WI38 (cell line): Measurements from ENCODE around the gene IGLL5.

Source experiments
- H3K4me3 ChIP-seq: 2 replicates; pipeline ENCODE4 v1.5.1; 2011; ENCODE audit warnings: low read depth, mild to moderate bottlenecking, control low read depth, low read length
- TF ChIP-seq, protein P1 (sequence below): IDR thresholded peaks from 2 replicates; pipeline ENCODE4 v1.5.1; 2012; ENCODE audit warnings: low read depth, mild to moderate bottlenecking, control low read depth, low read length

Gene IGLL5

DNA sequence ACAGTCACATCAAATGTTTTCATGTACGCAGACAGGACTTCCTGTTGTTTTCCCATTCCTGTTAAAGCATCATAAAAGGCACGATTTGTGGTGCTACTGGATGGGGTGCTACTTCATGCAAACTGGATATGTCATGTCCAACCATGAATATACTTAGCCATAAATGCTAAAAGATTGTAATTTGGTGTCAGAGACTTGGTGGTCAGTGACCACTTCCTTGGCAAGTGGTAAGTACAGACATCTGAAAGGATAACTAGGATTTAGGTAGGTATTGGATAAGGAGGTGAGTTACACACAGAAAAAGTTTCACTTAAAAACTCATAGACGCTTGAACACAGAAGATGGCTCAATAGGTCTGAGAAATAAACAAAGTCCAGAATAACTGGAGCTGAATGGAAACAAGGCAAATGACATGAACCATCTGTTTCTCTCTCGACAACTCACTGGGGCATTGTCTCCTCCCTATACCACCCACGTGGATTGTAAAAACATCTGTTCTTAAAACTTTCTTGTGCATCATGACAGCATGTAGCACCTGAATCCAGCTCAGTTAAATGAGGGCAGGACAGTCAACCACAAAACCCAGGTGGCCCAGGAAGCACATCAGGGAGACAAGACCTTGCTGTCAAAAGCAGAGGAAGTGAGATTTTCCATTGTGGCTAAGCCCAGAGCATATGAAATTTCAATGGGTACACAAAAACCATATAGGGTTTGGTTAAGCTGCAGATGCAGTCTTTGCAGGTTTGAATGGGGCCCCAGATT lies 22.1 kb upstream of the IGLL5 start:
- TF ChIP-seq, protein P1, sequence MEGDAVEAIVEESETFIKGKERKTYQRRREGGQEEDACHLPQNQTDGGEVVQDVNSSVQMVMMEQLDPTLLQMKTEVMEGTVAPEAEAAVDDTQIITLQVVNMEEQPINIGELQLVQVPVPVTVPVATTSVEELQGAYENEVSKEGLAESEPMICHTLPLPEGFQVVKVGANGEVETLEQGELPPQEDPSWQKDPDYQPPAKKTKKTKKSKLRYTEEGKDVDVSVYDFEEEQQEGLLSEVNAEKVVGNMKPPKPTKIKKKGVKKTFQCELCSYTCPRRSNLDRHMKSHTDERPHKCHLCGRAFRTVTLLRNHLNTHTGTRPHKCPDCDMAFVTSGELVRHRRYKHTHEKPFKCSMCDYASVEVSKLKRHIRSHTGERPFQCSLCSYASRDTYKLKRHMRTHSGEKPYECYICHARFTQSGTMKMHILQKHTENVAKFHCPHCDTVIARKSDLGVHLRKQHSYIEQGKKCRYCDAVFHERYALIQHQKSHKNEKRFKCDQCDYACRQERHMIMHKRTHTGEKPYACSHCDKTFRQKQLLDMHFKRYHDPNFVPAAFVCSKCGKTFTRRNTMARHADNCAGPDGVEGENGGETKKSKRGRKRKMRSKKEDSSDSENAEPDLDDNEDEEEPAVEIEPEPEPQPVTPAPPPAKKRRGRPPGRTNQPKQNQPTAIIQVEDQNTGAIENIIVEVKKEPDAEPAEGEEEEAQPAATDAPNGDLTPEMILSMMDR: no peak
- H3K4me3 ChIP-seq: no peak overlapping the region

DNA sequence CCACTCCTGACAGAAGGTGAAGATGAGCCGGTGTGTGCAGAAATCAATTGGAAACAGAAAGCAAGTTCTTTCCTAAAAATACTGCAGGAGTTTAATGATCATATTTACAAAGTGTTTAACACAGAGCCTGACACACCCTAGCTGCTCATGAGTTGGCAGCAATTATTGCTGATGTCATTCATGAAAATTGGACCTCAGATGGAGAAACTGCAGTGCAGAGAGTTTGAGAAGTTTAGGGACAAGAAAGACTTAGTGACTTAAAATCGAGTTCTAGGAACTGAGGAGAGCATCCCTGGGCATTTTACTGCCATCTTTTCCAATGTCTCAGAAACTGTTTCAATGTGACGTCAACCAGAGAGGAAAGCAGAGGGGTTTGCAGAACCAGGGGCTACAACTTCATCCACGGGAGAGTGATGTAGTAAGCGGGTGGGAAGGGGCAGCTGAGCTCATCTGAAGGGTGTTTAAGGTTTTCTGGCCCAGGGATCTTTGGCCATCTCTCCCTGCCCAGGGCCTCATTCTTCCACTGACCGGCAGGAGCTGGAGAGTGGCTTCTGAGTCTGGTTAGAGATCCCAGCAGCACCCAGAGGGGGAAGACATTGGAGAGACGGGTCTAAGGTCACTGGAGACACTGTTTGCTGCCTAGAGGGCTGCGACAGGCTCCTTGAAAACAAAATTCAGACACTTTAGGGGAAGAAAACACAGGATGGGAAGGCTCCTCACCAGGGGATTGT lies 21.1 kb upstream of the IGLL5 start:
- H3K4me3 ChIP-seq: no peak overlapping the region
- TF ChIP-seq, protein P1: no peak

DNA sequence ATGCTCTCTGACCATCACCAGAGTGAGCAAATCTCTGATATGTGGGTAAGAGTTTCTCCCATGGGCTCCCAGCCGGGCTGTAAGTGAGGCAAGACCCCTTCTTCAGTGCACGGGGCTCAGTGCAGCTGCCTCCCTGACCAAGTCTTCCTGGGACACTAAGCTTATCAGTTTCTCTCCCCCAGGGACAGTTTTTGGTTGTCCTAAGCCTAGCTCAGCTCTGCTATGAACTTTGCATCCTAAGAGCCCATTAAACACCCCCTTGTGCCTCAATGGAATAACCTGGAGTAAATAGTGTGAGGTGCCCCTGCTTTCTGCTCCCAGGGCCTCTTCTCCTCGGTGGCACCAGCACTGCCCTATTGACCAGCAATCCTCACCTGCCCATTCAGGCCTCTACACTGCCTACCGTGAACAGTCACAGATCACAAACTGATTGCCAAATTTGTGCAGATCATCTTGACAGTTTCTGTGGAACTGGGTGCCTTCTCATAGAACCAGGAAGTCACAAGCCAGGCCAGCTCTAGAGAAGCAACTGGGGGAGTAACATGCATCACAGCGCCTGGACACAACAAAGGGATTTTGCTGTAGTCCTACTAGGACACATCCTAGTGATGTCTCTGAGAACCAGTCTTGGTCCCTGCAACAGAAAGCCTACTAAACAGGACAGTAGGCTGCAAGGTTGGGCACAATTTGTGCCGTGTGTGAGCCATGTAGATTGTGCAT lies 19.5 kb upstream of the IGLL5 start:
- TF ChIP-seq, protein P1: no peak
- no peak overlapping the region for H3K4me3 ChIP-seq

DNA sequence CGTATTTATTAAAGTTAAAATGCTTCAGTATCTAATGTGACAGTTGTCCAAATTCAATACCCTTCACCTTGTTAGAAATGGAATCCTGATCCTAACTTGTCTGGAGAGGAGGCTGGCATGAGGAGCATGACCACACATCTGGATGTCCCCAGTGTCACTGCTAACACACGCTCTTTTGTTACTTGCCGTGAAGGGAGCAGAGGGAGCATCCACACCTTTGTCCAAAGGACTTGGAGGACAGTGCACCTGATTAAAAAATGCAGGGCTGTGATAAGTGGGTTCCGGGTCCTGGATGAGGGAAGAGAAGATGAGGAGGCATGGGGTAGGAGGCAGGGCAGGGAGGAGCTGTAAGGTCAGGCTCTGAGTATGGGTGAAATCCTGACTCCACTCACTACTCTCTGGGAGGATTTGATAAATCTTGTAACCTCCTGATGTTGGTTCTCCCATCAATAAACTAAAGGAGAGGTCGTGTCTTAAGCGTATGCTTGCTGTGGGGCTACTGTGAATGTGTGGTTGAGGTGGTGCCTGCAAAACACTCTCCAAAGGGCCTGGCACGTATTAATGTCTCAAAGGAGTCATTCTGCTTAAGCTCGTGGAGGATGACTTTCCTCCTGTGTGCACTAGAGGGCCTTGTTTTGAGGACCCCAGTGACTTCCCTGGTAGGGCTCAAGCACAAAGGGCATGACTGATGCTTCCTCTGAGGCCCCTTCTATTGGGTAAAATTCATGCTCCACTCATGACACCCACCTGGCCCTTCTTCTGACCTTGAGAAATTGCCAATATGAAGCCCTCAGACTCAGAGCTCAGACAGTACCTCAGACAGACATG lies 16.8 kb upstream of the IGLL5 start:
- no peak overlapping the region for H3K4me3 ChIP-seq
- TF ChIP-seq, protein P1: no peak

DNA sequence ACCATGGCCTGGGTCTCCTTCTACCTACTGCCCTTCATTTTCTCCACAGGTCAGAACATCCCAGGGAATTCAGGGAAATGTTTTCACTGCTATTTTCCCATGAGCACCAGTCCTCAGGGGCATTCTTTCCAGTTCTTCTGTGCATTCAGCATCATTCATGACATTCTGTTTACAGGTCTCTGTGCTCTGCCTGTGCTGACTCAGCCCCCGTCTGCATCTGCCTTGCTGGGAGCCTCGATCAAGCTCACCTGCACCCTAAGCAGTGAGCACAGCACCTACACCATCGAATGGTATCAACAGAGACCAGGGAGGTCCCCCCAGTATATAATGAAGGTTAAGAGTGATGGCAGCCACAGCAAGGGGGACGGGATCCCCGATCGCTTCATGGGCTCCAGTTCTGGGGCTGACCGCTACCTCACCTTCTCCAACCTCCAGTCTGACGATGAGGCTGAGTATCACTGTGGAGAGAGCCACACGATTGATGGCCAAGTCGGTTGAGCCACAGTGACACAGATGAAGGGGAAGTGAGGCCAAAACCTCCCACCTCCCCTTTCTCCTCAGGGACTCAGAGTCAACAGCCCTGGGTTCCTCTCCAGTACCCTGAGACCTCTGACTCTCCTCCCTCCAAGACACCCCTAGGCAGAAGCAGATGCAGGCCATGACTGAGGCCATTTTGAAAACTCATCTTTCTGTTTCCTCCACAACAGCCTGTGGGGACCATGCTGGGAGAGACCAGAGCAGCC lies 15.9 kb upstream of the IGLL5 start:
- H3K4me3 ChIP-seq: no peak overlapping the region
- TF ChIP-seq, protein P1: no peak

DNA sequence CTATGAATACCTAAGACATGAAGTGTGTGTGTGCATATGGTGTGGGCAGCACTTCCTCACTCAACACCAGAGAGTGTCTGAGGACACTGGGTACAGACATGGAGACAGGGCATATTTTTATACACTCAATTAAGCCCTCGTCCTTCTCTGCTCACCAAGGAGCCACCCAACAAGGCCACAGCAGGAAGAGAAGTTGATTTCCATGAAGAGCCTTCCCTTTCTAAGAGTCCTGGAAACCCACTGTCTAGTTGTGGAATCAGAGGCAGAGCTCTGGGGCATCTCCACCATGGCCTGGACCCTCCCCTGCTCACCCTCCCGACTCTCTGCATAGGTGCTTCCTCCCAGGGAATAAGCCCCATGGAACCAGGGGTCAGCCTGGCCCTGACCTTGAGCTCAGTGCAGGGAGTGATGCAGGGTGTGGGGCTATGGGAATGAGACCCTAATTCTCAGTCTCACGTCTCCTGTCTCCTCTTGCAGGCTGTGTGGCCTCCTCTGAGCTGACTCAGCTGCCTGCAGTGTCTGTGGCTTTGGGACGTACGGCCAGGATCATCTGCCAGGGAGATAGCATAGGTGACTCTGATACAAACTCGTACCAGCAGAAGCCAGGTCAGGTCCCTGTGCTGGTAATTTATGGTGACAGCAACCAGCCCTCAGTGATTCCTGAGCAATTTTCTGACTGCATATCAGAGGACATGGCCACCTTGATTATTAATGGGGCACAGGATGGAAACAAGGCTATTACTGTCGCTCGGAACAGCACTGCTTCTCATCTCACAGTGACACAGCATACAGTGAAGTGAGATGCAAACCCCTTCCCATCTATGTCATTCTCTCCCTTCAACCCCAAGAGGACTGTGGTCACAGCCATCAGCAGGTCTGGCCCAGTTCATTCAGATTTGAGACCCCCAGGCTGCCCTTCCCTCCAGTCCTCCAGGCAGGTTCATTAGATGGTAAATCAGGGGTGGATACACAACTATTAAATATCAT lies 14.6 kb upstream of the IGLL5 start:
- no peak overlapping the region for H3K4me3 ChIP-seq
- TF ChIP-seq, protein P1: no peak
